Ishikawa (cell line): ENCODE measurements around the gene ZMYM5.

Experiments
- EGR1 ChIP-seq: IDR thresholded peaks from 2 replicates; pipeline ENCODE4 v1.6.1; 2012
- EP300 ChIP-seq: IDR thresholded peaks from 2 replicates; pipeline ENCODE4 v1.6.1; 2012; ENCODE audit warnings: borderline replicate concordance
- FOXM1 ChIP-seq: IDR thresholded peaks from 2 replicates; pipeline ENCODE4 v1.6.1; 2012; ENCODE audit warnings: low read depth, borderline replicate concordance
- MAX ChIP-seq: IDR thresholded peaks from 2 replicates; pipeline ENCODE4 v1.6.1; 2012
- RAD21 ChIP-seq: IDR thresholded peaks from 2 replicates; pipeline ENCODE4 v1.6.1; 2012; ENCODE audit warnings: low read depth
- TAF1 ChIP-seq: IDR thresholded peaks from 2 replicates; pipeline ENCODE4 v1.6.1; 2012; ENCODE audit warnings: low read depth, mild to moderate bottlenecking
- USF1 ChIP-seq: IDR thresholded peaks from 2 replicates; pipeline ENCODE4 v1.6.1; 2012
- YY1 ChIP-seq: IDR thresholded peaks from 2 replicates; pipeline ENCODE4 v1.6.1; 2012; ENCODE audit warnings: low read depth

GRCh38 chr13:19781526-19781925, 81.9 kb downstream of the ZMYM5 start:
- TF ChIP-seq TAF1, result no peak
- TF ChIP-seq EGR1, result no peak
- no peak for TF ChIP-seq USF1
- TF ChIP-seq YY1, result no peak
- TF ChIP-seq MAX, result no peak
- no peak for TF ChIP-seq FOXM1
- TF ChIP-seq RAD21, result no peak
- TF ChIP-seq EP300, result no peak
